Left ventricle myocardium superior (tissue), 1 donor: ENCODE data around the gene TENM4. TPM values are rescaled to one million over a fixed set of nuclear protein-coding genes. Genes with fewer than 3 reads are reported as not detected.

ENCODE experiments used
- ATAC-seq: fragments of 200-7000 bp; cut with Tn5 transposase; one replicate; pipeline ENCODE4 v1.9.1; 2020; ENCODE audit warnings: mild to moderate bottlenecking, moderate library complexity
- DNase-seq: peaks from one replicate; pipeline ENCODE4 v3.0.0-alpha.2; 2020
- intact Hi-C: fragments of 100-400 bp; cut with micrococcal nuclease; formaldehyde crosslinking; loops from one replicate; pipeline ENCODE4 v1.11.0; 2022
- total RNA-seq: library from RNA; stranded (reverse); fragmentation: NEBNext Ultra II Directional; extraction: Animal tissue kit (Norgen Biotek cat#: 25700); gene quantifications from one replicate; pipeline ENCODE4 v1.2.1, GENCODE V29; 2021
- donor health status: DM: no; HTN: yes; CAD: no; lungs with severe emphysema.

The TENM4 gene
- total RNA-seq, 1 donor from 2014 or later: 0.40 TPM

- DNase-seq (no peak), ATAC-seq (no peak)
- intact Hi-C loops: no loop called here
These were observed 312.5 kb downstream of the TENM4 start for GRCh38 chr11:79128291-79128690.

GRCh38 chr11:79122759-79123158, 318.1 kb downstream of the TENM4 start:
- no peak for DNase-seq
- ATAC-seq: no peak
- intact Hi-C loops: no loop called here

DNA sequence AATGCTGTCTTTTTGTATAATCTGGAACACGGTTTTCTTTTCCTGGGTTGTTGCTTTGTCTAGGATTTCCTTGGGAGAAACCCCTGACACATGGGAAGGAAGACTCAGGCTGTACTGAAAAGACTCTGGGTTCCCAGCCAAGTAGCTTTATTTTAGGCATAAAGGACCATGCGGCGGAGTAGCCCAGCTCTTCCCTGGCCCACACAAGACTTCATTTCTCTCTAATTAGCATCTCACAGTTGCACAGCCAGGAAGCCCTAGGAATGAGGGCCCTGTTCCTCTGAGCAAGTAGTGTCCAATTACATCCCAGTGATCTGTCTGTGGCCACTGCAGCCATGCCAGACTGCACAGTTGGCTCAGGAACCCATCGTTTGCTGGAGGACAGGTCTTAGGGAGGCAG, 319.5 kb downstream of the TENM4 start:
- no peak for DNase-seq
- no peak for ATAC-seq
- intact Hi-C loops: no loop called here

DNA sequence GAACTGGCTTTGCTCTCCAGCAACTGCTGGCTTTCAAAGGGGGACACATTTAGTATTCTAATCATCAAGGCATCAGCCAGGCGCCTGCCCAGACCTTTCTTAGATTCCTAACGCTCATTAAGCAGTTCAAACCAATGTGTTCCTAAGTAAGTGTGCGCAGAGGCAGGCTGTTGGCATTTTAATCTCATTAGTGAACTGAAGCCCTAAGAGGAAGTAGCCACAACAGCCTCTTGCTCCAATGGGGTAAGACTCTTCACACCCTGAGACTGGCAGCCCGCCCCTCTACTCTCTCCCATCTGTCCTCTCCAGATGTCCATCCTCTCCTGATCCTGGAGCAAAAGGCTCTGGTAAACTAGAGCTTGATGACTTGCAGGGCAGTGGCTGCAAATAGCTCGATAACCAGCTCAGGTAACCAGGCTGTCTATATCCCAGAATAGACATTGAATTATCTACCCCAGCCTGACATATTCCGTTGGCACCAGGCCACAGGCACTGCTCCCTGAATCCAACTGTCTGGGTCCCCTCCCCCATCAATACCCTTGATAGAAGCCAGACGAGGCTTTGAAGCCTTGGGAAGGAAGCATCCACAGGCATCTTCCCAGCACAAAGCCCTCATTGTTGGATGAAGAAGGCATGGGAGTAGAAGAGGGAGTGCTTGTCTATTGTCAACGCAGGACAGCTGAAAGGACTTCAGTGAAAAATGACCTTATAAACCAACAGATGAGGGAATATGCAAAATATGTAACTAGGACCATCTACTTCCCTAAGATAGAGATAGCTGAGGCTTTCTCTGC, 321.1 kb downstream of the TENM4 start:
- ATAC-seq: no peak
- no peak for DNase-seq
- intact Hi-C loops: no loop called here

DNA sequence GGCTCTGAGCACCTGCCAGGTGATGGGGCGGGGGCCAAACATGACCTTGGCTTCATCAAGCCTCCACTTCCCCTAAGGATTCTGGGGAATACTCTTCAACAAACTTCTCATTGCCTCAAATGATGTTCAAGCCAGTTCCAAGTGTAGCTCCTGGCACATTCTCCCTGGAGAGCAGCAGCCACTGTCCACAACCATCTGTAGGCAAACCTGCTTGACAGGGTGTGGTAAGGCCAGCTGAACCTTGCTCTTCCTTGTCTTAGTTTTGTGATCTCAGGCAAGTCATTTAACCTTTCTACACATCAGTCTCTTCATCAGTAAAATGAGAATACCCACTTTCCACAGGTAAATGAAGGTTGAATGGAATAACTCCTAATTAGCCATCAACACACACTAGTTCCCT, 323.3 kb downstream of the TENM4 start:
- intact Hi-C loops: no loop called here
- DNase-seq (no peak), ATAC-seq (no peak)

- intact Hi-C loops: no loop called here
- ATAC-seq: no peak
- no peak for DNase-seq
These were observed 324.2 kb downstream of the TENM4 start for GRCh38 chr11:79116600-79116999.

GRCh38 chr11:79113054-79113690, 327.7 kb downstream of the TENM4 start:
- no peak for ATAC-seq
- intact Hi-C loops: no loop called here
- DNase-seq: no peak

DNA sequence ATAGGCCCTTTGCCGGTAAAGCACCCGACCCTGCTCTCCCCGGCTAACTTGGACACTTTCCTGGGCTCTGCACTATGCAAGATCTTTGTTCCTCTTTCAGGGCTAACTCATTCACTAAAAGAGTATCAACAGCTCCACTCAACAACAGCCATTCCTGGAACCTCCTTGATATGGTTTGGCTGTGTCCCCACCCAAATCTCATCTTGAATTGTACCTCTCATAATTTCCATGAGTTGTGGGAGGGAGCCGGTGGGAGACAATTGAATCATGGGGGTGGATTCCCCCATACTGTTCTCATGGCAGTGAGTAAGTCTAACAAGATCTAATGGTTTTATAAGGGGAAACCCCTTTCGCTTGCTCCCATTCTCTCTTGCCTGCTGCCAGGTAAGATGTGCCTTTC, 330.0 kb downstream of the TENM4 start:
- ATAC-seq (no peak), DNase-seq (no peak)
- intact Hi-C loops: no loop called here

DNA sequence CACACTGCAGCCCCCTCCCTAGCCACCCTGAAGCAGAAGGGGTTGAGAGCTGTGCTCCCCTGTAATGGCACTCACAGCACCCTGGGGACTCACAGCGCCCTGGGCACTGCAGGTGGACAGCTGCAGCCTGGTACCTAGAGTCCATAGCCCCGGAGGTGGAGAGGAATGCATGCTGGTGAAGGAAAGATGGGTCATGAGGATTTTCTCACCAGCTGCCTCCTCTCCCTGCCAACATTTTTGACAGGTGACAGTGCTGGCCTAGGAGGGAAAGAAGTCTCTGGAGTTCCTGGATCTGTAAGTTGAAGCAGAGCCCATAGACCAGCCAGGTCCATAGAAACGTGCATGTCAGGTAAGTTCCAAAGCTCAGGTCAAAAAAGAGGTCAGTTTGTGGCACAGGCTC, 330.5 kb downstream of the TENM4 start:
- intact Hi-C loops: no loop called here
- no peak for ATAC-seq

DNA sequence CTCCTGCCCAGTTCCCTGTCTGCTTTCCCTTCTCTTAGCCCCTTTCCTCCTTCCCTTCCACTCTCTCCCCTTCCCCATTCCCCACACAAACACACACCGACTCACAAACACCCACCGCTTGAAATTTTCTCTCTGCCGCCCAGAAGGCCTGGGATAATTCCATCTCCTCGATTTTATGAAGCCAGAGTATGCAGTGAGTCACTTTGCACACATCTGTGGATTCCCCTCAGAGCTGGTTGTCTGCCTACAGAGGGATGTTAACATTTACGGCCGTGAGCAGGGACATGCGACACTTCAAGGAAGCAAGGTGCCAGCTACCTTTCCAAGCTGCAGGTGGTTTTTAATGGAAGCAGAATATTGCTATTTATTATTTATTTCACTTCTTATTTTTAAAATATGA, 332.0 kb downstream of the TENM4 start:
- no peak for ATAC-seq
- intact Hi-C loops: no loop called here

More for the DNA sequence above, 330.5 kb downstream of the TENM4 start:
- no peak for DNase-seq

GRCh38 chr11:79102840-79103239, 338.0 kb downstream of the TENM4 start:
- ATAC-seq (no peak), DNase-seq (no peak)
- intact Hi-C loops: no loop called here

More for the DNA sequence above, 332.0 kb downstream of the TENM4 start:
- no peak for DNase-seq

DNA sequence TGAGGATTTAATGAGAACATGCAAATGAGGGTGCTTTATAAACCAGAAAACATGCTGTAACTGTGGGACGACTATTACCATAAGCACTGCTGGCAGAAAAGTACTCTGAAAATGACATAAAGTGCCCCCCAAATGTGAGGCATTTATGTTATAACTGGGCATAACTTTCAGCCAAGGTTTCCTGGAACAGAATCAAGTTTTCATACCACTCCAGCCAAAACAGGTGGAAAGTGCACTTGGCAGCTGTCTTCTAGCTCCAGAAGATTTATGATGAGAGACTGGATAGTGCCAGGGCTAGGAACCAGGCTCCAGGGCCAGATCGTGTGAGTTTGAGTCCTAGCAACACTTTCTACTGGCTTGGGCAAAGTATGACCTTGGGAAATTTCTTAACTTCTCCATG, 339.2 kb downstream of the TENM4 start:
- intact Hi-C loops: no loop called here
- DNase-seq: no peak
- ATAC-seq: no peak

GRCh38 chr11:79100093-79100910, 340.5 kb downstream of the TENM4 start:
- ATAC-seq: peak; percentile 52
- no peak for DNase-seq
- intact Hi-C loops: no loop called here

DNA sequence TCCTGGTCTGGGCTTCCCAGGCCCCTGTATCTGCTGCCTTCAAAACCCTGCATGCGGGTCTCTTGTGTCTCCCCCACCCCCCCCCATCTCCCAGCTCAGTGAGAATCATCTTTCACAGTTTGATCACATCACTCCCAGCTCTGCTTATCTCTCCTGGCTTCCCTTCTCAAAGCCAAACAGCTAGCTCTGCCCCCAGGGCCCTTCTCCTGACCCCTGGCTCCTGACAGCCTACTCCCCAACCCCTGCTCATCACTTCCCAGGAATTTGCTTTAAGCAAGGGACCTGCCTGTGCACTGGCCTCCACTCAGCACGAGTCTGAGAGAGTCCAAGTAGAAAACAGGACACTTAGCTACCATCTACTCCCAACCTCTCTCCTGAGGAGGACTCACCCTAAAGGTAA, 342.7 kb downstream of the TENM4 start:
- intact Hi-C loops: no loop called here
- DNase-seq (no peak), ATAC-seq (no peak)

DNA sequence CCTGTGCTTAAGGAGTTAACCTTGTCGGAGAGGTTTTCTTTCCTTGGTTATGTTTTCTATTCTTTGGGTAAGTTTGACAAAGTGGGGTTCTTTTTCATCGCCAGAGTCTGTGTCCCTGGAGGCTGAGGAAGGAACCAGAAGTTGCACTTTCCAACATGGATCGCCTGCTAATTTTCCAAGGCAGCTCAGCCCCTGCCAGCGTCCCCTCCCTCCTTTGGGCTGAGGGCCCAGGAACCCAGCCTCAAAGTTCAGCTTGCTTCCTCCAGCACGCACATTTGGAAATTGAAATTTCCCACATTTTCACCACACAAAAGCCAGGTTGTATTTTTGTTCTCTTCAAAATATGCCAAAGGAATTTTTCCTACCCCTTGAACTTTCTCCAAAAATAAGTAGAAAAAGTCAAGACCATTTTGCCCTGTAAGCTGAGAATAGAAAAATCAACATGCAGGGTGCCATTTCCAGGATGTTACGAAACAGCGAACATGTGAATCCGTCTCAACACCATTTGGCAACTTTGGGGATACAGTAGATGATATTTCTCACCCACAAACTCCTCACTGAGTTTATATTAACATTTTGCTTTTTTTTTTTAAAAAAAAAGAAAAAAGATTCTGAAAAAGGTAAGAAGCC, 343.5 kb downstream of the TENM4 start:
- DNase-seq (peak; percentile 34), ATAC-seq (peak; percentile 56)
- intact Hi-C loops: no loop called here

- DNase-seq (no peak), ATAC-seq (no peak)
- intact Hi-C loops: no loop called here
These were observed 345.4 kb downstream of the TENM4 start for GRCh38 chr11:79095424-79095823.

GRCh38 chr11:79094616-79095015, 346.2 kb downstream of the TENM4 start:
- no peak for ATAC-seq
- intact Hi-C loops: no loop called here
- no peak for DNase-seq

DNA sequence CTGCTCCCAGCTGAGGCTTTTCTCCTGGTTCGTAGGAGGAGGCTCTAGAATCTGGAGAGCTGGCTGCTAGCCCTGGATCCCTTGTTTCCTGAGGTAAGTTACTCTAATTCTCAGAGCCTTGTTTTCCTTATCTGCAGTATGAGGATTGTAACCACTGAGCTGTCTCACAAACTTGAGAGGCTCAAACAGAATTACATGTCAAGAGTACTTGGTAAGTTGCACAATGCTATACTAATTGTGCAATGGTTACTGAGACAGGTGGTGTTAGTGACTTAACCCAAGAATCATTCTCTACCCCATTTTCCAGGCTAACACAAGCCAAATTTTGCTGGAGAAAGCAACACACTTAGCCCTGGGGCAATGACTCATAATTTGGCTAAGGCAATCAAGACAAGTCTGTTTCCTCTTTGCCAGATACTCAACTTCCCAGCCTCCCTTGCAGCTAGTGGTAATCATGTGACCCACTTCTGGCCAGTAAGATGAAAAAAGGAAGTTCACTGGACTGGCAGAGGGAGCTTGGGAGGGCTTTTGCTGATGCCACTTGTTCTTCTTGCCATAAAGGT, 348.0 kb downstream of the TENM4 start:
- peak; percentile 44 for DNase-seq
- ATAC-seq: peak; percentile 81
- intact Hi-C loops: no loop called here

DNA sequence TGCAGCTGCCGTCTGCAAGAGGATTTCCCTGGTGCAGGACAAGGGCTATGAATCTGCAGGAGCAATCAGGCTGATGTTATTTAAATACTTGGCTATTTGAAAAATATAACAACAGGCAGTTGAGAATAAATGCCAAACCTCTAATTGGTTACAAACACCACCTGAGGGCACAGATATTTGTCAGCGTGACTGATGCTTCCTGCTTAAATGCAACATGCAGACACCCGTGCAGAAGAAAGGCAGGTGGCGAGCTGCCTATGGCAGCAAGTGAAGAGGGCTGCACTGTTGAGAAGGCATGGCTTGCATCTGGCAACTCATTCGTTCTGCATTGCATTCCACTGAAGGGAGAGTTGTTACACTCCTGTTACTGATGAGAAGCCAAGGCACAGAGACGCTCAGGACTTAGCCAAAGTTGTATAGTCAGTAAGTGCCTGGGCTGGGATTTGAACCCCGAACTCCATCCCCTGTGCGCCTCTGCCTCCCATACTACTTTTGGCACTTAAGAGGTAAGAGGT, 350.6 kb downstream of the TENM4 start:
- DNase-seq (no peak), ATAC-seq (no peak)
- intact Hi-C loops: no loop called here
